Osteocyte (in vitro differentiated cells): ENCODE data around the gene RBP2. TPM values are rescaled to one million over a fixed set of nuclear protein-coding genes. Genes with fewer than 3 reads are reported as not detected.
"Not testable (repeated sequence)": the region's sequence is repeated elsewhere in the genome, so short reads cannot be mapped to it uniquely, and the experiment has no call there.

ENCODE experiments used
- DNase-seq: peaks from one replicate; pipeline ENCODE4 v3.0.0; 2021; ENCODE audit warnings: mixed read lengths; ENCODE audit not compliant: unreplicated experiment; ENCODE audit errors: extremely low spot score
- H3K27ac Mint-ChIP-seq: one replicate; pipeline ENCODE4 v1.8.0; 2021; ENCODE audit warnings: mild to moderate bottlenecking, mixed read lengths; ENCODE audit not compliant: unreplicated experiment
- H3K27me3 Mint-ChIP-seq: one replicate; pipeline ENCODE4 v1.8.0; 2021; ENCODE audit warnings: mixed read lengths; ENCODE audit not compliant: unreplicated experiment
- H3K36me3 Mint-ChIP-seq: one replicate; pipeline ENCODE4 v1.8.0; 2021; ENCODE audit warnings: mixed read lengths; ENCODE audit not compliant: unreplicated experiment
- H3K4me1 Mint-ChIP-seq: one replicate; pipeline ENCODE4 v1.8.0; 2021; ENCODE audit warnings: mixed read lengths; ENCODE audit not compliant: unreplicated experiment
- H3K4me3 Mint-ChIP-seq: one replicate; pipeline ENCODE4 v1.8.0; 2021; ENCODE audit warnings: mild to moderate bottlenecking, moderate library complexity, mixed read lengths; ENCODE audit not compliant: unreplicated experiment
- H3K9me3 Mint-ChIP-seq: one replicate; pipeline ENCODE4 v1.8.0; 2021; ENCODE audit warnings: mixed read lengths; ENCODE audit not compliant: unreplicated experiment
- total RNA-seq: library from RNA; stranded (reverse); gene quantifications from 2 replicates; pipeline ENCODE4 v1.2.1, GENCODE V29; 2021
- TF ChIP-seq, protein P1 (sequence below): fragments of 200-600 bp; sonication (generic); IDR thresholded peaks from 2 replicates; pipeline ENCODE4 v1.5.0; 2021; ENCODE audit warnings: antibody characterized with exemption, mild to moderate bottlenecking, moderate library complexity

Gene RBP2
- total RNA-seq, 1 donor from 2014 or later: not detected

DNA sequence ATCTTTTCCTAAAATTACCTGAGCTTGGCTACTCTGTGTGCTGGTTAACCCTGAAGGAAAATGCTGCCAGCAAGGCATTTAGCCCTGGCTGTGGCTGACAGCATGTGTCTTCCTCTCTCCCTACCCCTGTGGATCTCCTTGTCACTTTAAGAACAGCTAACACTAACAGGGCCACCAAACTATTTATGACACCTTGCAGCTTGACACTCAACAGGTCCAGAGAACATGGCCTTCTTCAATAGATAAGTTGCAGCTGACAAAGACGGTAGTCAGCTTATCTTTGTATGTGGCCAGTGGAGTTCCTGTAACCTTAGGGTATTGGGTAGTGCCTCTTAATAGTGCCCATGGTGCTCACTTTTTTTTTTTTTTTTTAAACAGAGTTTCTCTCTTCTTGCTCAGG is 54.9 kb downstream of the RBP2 start:
- Mint-ChIP-seq H3K4me3 (no peak overlapping the region), H3K27ac (no peak overlapping the region), H3K27me3 (no peaks in the 10 kb centered on the region), H3K4me1 (no peaks in the 10 kb centered on the region), H3K36me3 (peaks cover 19% of the 10 kb centered on the region), H3K9me3 (peaks cover 16% of the 10 kb centered on the region)
- DNase-seq: no peak
- TF ChIP-seq, protein P1, sequence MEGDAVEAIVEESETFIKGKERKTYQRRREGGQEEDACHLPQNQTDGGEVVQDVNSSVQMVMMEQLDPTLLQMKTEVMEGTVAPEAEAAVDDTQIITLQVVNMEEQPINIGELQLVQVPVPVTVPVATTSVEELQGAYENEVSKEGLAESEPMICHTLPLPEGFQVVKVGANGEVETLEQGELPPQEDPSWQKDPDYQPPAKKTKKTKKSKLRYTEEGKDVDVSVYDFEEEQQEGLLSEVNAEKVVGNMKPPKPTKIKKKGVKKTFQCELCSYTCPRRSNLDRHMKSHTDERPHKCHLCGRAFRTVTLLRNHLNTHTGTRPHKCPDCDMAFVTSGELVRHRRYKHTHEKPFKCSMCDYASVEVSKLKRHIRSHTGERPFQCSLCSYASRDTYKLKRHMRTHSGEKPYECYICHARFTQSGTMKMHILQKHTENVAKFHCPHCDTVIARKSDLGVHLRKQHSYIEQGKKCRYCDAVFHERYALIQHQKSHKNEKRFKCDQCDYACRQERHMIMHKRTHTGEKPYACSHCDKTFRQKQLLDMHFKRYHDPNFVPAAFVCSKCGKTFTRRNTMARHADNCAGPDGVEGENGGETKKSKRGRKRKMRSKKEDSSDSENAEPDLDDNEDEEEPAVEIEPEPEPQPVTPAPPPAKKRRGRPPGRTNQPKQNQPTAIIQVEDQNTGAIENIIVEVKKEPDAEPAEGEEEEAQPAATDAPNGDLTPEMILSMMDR: no peak

DNA sequence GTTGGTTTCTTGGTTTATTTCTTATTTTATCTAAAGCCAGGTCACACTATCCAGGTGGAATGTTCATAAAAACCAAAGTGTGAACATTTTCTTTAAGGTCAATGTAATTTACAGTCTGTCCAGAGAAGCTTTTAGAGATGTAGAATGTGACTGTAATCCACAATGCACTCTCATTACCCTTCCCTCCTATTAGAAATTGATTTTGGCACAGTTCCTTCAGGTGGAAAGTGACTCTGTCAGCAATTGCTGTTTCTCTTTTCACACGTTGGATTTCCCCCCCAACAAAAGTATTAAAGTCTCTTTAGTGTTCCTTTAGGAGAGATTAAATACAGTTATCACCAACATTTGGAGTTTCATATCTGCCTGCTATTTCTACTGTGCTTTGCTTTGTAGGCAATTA is 55.3 kb downstream of the RBP2 start:
- TF ChIP-seq, protein P1: no peak
- H3K27me3 Mint-ChIP-seq: no peaks in the 10 kb centered on the region
- H3K27ac Mint-ChIP-seq: no peak overlapping the region
- H3K4me1 Mint-ChIP-seq: no peaks in the 10 kb centered on the region
- H3K9me3 Mint-ChIP-seq: peaks cover 20% of the 10 kb centered on the region
- H3K36me3 Mint-ChIP-seq: peaks cover 20% of the 10 kb centered on the region
- no peak overlapping the region for H3K4me3 Mint-ChIP-seq
- no peak for DNase-seq

DNA sequence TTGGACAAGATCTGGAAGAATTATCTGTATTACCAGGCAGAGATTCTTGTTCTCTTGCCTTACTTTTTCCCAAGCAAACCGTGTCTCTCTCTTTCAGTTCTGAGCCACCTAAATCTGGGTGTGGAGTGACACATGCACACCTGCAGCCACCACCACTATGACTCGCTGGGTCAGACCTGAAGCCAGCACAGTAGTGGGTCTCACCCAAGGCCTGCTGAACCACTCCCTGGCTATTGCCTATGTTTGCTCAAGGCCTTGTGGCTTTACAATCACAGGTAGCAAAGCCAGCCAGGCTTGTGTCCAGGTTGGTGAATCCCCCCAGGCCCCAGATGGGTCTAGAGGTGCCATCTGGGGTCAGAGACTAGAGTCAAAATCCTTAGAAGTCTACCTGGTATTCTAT is 58.2 kb downstream of the RBP2 start:
- no peak for DNase-seq
- H3K36me3 Mint-ChIP-seq: peaks cover 20% of the 10 kb centered on the region
- peaks cover 43% of the 10 kb centered on the region for H3K9me3 Mint-ChIP-seq
- TF ChIP-seq, protein P1: no peak
- H3K4me1 Mint-ChIP-seq: no peaks in the 10 kb centered on the region
- H3K4me3 Mint-ChIP-seq: no peak overlapping the region
- no peak overlapping the region for H3K27ac Mint-ChIP-seq
- no peaks in the 10 kb centered on the region for H3K27me3 Mint-ChIP-seq

DNA sequence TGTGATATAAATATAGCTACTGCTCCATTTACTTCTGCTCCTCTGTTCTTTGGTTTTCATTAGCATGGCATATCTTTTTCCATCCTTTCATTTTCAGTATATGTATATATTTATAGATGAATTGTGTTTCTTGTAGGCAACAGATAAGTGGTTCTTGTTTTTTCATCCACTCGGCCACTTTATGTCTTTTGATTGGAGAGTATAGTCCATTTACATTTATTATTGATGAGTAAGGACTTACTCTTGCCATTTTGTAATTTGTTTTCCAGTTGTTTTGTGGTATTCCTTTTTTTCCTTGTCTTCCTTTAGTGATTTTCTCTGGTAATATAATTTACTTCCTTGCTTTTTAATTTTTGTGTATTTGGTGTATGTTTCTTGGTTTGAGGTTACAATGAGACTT is 60.0 kb downstream of the RBP2 start:
- Mint-ChIP-seq H3K9me3 (peaks cover 55% of the 10 kb centered on the region), H3K4me1 (no peaks in the 10 kb centered on the region)
- TF ChIP-seq, protein P1: no peak

DNA sequence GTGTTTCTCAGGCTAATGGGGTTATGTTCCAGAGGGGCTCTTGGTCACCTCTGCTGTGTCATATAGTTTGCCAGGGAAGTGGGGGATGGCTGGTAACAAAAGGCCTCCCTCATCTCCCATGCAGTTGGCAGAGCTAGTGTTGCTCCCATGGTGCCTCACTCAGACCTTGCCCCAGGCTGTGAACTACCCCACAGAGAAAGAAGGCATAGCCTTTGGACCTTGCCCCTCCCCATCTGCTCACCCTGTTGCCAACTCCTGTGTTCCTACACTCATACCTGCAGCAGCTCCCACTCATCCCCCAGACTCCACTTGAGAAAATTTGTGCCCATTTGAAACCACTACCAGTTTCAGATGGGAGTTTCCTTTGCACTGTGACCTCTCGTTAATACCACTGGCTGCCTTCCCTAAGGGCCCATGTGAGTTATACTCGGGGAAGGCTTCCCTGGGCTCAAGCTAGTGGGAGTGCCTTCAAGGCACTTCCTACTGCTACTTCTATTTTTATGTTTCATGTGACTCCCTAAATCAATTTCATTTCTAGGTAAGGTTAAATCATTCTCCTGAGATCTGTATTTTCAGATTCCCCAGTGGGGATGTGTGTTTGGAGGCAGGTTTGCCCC is 61.6 kb downstream of the RBP2 start:
- Mint-ChIP-seq H3K9me3 (peaks cover 60% of the 10 kb centered on the region), H3K4me1 (no peaks in the 10 kb centered on the region), H3K27me3 (no peaks in the 10 kb centered on the region), H3K36me3 (peaks cover 20% of the 10 kb centered on the region), H3K27ac (no peak overlapping the region), H3K4me3 (no peak overlapping the region)
- TF ChIP-seq, protein P1: no peak
- DNase-seq: no peak

More for the DNA sequence above, 60.0 kb downstream of the RBP2 start:
- H3K27ac Mint-ChIP-seq: no peak overlapping the region
- no peaks in the 10 kb centered on the region for H3K27me3 Mint-ChIP-seq
- H3K4me3 Mint-ChIP-seq: no peak overlapping the region
- no peak for DNase-seq
- H3K36me3 Mint-ChIP-seq: peaks cover 23% of the 10 kb centered on the region

DNA sequence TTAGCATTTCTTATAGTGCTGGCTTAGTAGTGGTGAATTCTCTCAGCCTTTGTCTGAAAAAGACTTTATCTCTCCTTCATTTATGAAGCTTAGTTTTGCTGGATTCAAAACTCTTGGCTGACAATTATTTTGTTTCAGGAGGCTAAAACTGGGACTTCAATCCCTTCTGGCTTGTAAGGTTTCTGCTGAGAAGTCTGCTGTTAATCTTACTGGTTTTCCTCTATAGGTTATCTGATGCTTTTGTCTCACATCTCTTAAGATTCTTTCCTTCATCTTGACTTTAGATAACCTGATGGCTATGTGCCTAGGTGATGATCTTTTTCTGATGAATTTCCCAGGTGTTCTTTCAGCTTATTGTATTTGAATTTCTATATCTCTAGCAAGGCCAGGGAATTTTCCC is 63.4 kb downstream of the RBP2 start:
- not testable (repeated sequence) for H3K27me3 Mint-ChIP-seq, H3K4me1 Mint-ChIP-seq, H3K27ac Mint-ChIP-seq, DNase-seq, H3K4me3 Mint-ChIP-seq
- Mint-ChIP-seq H3K36me3 (peaks cover 20% of the 10 kb centered on the region), H3K9me3 (peaks cover 77% of the 10 kb centered on the region)
